Central memory CD4-positive, alpha-beta T cell (primary cell): ENCODE data around the gene ANGPTL4.
"Not testable (repeated sequence)": the region's sequence is repeated elsewhere in the genome, so short reads cannot be mapped to it uniquely, and the experiment has no call there.

ENCODE experiments used
- DNase-seq: peaks from one replicate; pipeline ENCODE4 v3.0.0; 2022

The ANGPTL4 gene

DNA sequence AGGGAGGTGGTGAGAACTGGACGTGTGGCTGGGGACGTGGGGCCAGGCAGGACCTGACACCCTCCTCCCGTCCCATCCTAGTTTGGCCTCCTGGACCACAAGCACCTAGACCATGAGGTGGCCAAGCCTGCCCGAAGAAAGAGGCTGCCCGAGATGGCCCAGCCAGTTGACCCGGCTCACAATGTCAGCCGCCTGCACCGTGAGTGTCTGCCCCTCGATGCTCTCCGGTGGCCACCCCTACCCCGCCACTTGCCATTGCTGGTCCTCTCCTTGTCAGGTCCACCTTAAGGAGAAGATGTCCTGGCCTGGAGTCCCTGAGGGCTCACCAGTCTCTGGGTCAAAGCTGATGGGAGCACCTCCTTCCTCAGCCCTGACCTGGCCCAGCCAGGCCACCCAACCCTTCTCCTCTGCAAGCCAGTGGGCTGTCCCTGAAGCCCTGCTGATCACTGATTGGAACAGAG is 2.2 kb downstream of the ANGPTL4 start:
- no peak for DNase-seq

DNA sequence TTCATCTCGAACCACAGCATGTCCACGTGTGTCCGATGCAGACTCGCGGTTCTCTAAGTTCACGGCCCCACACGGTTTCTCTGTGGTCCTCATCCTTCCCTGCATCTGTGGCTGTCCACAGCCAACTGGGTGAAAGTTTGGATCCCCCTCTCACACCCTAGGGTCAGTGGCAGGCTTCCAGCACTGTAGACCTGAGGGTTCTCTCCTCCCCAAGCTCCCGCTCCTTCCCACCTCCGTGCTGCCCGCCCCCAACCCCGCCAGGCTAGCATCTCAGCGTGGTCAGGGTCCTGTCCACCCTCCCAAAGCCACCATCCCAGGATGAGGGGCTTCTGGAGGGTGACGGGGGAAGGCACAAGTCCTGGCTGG is 3.0 kb downstream of the ANGPTL4 start:
- DNase-seq: no peak

DNA sequence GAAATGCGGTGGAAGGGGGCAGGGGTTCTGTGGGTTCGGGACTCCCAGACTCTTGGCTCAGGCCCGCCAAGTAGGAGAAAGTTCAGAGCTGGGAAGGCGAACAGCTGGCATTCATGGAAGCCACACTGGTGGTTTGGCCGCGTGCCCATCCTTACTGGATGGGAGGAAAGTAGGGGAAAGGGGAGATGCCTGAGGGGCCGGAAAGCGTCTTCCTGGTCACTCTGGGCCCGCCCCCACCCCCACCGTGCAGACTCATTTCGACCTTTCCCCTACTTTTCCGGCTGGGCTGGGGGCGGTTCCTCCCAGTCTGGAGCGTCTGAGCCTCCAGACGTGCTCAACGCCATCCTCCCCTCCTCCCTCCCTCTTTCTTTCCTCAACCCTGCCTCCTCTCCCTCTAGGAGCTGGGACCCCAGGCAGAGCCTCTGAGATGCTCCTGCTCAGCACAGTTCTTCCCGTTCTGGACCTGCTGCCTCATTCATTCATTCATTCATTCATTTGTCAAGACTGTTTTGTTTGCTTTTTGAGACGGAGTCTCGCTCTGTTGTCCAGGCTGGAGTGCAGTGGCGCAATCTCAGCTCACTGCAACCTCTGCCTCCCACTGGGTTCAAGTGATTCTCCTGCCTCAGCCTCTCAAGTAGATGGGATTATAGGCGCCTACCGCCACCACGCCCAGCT is 3.5 kb downstream of the ANGPTL4 start:
- no peak for DNase-seq

DNA sequence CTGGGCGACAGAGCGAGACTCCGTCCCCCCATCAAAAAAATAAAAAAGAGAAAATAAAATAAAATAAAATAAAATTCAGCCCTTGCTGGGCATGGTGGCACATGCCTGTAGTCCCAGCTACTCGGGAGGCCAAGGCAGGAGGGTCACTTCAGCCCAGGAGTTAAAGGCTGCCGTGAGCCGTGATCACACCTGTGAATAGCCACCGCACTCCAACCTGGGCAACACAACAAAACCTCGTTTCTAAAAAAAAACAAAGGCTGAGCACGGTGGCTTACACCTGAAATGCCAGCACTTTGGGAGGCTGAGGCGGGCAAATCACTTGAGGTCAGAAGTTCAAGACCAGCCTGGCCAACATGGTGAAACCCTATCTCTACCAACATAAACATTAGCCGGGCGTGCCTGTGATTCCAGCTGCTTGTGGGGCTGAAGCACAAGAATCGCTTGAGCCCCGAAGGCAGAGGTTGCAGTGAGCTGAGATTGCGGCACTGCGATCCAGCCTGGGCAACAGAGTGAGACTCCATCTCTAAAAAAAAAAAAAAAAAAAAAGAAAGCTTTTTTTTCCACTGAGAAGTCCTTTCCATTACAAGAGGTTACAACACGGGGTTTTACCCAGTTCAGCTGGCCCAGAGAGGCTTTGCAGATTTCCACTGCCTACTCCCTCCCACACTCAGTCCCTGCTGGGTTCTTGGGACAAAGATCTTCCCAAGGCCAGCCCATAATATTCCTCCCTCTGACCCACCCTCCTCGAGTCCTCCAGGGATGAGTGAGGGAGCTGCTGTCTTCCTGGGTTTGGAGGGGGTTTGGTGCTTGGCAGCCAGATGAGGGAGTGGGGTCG is 6.4 kb downstream of the ANGPTL4 start:
- no peak for DNase-seq

- DNase-seq: no peak
Observed at GRCh38 chr19:8371011-8371804, 7.3 kb downstream of the ANGPTL4 start.

DNA sequence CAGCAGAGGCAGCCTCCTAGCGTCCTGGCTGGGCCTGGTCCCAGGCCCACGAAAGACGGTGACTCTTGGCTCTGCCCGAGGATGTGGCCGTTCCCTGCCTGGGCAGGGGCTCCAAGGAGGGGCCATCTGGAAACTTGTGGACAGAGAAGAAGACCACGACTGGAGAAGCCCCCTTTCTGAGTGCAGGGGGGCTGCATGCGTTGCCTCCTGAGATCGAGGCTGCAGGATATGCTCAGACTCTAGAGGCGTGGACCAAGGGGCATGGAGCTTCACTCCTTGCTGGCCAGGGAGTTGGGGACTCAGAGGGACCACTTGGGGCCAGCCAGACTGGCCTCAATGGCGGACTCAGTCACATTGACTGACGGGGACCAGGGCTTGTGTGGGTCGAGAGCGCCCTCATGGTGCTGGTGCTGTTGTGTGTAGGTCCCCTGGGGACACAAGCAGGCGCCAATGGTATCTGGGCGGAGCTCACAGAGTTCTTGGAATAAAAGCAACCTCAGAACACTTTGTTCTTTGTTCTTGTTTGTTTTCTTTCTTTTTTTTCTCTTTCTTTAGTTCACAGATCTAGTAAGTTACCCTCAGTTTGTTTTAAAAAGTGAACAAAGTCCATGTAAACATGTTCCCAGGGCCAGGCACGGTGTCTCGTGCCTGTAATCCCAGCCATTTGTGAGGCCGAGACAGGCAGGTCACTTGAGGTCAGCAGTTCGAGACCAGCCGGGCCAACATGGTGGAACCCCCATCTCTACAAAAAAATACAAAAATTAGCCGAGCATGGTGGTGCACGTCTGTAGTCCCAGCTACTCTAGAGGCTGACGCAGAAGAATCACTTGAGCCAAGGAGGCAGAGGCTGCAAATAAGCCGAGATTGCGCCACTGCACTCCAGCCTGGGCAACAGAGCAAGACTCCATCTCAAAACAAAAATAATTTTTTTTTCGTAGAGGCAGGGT is 10.2 kb downstream of the ANGPTL4 start:
- no peak for DNase-seq

DNA sequence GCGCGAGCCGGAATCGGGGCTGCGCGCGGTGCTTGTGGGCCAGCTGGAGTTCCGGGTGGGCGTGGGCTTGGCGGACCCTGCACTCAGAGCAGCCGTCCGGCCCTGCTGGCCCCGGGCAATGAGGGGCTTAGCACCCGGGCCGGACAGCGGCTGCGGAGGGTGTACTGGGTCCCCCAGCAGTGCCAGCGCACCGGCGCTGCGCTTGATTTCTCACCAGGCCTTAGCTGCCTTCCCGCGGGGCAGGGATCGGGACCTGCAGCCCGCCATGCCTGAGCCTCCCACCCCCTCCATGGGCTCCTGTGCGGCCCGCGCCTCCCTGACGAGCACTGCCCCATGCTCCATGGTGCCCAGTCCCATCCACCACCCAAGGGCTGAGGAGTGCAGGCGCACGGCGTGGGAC is 11.8 kb downstream of the ANGPTL4 start:
- DNase-seq: not testable (repeated sequence)

- DNase-seq: not testable (repeated sequence)
Observed at GRCh38 chr19:8376373-8376974, 12.5 kb downstream of the ANGPTL4 start.

GRCh38 chr19:8377598-8377997 is 13.6 kb downstream of the ANGPTL4 start:
- DNase-seq: no peak

DNA sequence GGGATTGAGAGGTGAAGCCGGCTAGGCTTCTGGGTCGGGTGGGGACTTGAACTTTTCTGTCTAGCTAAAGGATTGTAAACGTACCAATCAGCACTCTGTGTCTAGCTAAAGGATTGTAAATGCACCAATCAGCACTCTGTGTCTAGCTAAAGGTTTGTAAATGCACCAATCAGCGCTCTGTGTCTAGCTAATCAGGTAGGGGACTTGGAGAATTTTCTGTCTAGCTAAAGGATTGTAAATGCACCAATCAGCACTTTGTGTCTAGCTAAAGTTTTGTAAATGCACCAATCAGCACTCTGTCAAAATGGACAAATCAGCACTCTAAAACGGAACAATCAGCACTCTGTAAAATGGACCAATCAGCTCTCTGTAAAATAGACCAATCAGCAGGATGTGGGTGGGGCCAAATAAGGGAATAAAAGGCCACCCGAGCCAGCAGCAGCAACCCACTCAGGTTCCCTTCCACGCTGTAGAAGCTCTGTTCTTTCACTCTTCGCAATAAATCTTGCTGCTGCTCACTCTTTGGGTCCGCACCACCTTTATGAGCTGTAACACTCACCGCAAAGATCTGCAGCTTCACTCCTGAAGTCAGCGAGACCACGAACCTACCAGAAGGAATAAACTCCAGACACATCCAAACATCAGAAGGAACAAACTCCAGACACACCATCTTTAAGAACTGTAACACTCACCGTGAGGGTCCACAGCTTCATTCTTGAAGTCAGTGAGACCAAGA is 15.4 kb downstream of the ANGPTL4 start:
- DNase-seq: not testable (repeated sequence)

- DNase-seq: not testable (repeated sequence)
Observed at GRCh38 chr19:8384569-8384968, 20.6 kb downstream of the ANGPTL4 start.

DNA sequence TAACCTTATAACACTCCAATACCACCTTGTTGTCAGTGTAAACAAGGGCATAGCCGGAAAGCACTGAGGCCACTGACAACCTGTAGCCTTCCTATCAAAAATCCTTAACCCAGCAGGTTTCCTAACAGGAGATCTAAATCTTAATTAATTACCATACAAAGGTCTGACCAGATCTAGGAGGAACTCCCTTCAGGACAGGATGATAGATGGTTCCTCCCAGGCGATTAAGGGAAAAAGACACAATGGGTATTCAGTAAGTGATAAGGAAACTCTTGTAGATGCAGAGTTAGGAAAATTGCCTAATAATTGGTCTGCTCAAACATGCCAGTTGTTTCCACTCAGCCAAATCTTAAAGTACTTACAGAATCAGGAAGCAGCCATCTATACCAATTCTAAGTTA is 21.1 kb downstream of the ANGPTL4 start:
- DNase-seq: not testable (repeated sequence)

DNA sequence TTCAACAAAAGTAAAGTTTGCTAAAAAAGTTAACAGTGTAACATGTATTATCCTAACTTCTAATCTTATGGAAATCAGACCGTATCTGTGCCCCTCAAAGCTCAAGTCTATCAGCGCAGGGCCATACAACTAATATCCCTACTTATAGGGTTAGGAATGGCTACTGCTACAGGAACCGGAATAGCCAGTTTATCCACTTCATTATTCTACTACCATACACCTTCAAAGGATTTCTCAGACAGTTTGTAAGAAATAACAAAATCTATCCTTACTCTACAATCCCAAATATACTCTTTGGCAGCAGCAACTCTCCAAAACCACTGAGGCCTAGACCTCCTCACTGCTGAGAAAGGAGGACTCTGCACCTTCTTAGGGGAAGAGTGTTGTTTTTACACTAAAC is 21.6 kb downstream of the ANGPTL4 start:
- DNase-seq: not testable (repeated sequence)

- DNase-seq: not testable (repeated sequence)
Observed at GRCh38 chr19:8386419-8386818, 22.5 kb downstream of the ANGPTL4 start.

GRCh38 chr19:8386990-8387389 is 23.0 kb downstream of the ANGPTL4 start:
- no peak for DNase-seq

DNA sequence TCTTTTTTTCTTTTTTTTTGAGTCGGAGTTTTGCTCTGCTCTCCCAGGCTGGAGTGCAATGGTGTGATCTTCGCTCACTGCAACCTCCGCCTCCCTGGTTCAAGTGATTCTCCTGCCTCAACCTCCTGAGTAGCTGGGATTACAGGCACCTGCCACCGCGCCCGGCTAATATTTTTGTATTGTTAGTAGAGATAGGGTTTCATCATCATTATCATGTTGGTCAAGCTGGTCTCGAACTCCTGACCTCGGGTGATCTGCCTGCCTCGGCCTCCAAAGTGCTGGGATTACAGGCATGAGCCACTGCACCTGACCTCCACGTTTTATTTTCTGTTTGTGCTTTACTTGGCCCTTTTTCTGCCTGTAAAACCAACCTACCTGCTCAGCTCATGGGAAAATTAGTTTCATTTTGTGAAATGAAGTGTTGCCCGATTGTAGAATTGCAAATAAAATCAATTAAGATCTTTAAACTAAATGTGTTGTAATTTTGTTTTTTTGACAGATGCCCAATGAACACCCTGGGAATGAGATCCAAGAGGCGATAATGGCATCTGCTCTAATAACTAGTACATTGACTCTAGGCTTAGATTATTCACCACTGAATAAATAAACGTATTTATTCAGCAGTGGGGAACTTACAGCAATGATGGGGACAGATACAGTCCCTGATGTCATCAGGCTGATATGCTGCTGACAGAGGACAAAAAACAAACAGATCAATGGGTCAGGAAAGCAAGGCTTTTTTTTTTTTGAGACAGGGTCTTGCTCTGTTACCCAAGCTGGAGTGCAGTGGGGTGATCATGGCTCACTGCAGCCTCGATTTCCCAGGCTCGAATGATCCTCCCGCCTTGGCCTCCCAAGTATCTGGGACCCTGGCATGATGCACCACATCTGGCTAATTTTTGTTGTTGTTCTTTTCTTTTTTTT is 24.0 kb downstream of the ANGPTL4 start:
- no peak for DNase-seq

- DNase-seq: no peak
Observed at GRCh38 chr19:8388612-8388958, 24.6 kb downstream of the ANGPTL4 start.

- peak; percentile 98 for DNase-seq
Observed at GRCh38 chr19:8389891-8390616, 26.1 kb downstream of the ANGPTL4 start, which contains the start of gene RAB11B. TSS of gene RAB11B (plus strand) at chr19:8390360. CDS start at chr19:8390417, 57 bp downstream.

DNA sequence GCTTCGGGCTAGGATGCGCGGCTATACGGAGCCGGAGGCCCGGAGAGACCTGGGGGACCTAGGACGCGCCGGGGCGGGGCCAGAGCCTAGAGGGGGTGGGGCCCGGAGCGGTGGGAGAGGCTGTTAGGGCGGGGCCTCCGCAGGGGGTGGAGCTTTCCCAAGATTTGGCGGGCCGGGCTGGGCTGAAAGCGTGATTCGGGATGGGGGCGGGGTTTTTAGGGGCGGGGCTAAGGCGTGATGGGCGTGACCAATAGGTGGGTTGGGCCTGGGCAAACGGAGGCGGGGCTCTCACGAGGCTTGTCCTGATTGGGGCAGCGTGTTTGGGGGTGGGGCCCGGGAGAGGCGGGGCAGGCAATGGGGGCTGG is 26.6 kb downstream of the ANGPTL4 start:
- peak; percentile 87 for DNase-seq
